Skin epidermis (tissue), 12 donors: ENCODE results near the gene ASTL.

Source experiments
- H3K27ac ChIP-seq, 21 experiments: fragments of 200-600 bp; sonication (generic) in 11 of 21; one replicate each; pipeline ENCODE4 v1.5.0; 2020; ENCODE audit warnings: mild to moderate bottlenecking in 3 of 21, inconsistent platforms in 2 of 21, moderate library complexity in 2 of 21
- H3K4me3 ChIP-seq, 7 experiments: fragments of 200-600 bp; sonication (generic) in 2 of 7; one replicate each; pipeline ENCODE4 v1.5.0; 2020; ENCODE audit warnings: inconsistent platforms in 2 of 7, mild to moderate bottlenecking in 2 of 7, moderate library complexity in 1 of 7

Gene ASTL

GRCh38 chr2:96073170-96073775 lies 65.0 kb downstream of the ASTL start:
- Histone ChIP-seq H3K27ac (no peak overlapping the region), H3K4me3 (no peak overlapping the region)
